CD4-positive, alpha-beta T cell (primary cell): ENCODE measurements around the gene TMEM184A. TPM values are rescaled to one million over a fixed set of nuclear protein-coding genes. Genes with fewer than 3 reads are reported as not detected.
A peak's percentile ranks its signal among the peaks of the same experiment; 100 is the strongest.

Experiments
- ATAC-seq: fragments of 200-7000 bp; cut with Tn5 transposase; one replicate; pipeline ENCODE4 v1.10.0; 2022; ENCODE audit warnings: mild to moderate bottlenecking; ENCODE audit not compliant: poor library complexity
- CTCF ChIA-PET: fragments of 350-600 bp; sonication (Branson Sonifier 250); formaldehyde crosslinking; loops from one replicate; lab custom pipeline; 2021; ENCODE audit warnings: antibody characterized with exemption, inconsistent platforms; lab: Charles Lee
- POLR2A ChIA-PET: fragments of 350-600 bp; sonication (Branson Sonifier 250); formaldehyde crosslinking; loops from one replicate; lab custom pipeline; 2021; ENCODE audit warnings: antibody characterized with exemption, inconsistent platforms; lab: Charles Lee
- DNase-seq, 14 experiments: peaks; one replicate each; pipeline ENCODE4 v3.0.0-alpha.2; 2013 to 2020; ENCODE audit warnings: mixed read lengths in 2 of 14
- H3K27ac ChIP-seq, 2 donors: one replicate each; pipeline versions ENCODE4 v1.5.1 to v1.7.0; 2013; ENCODE audit warnings: low read length in 2 of 2, low read depth in 1 of 2, mild to moderate bottlenecking in 1 of 2
- H3K27me3 ChIP-seq, 2 experiments: 1 replicate in 1 of 2; 2 replicates in 1 of 2; pipeline versions ENCODE4 v1.6.1 to v1.7.0; 2013; ENCODE audit warnings: low read length in 2 of 2, control low read depth in 1 of 2, mild to moderate bottlenecking in 1 of 2, moderate library complexity in 1 of 2; ENCODE audit not compliant: insufficient read depth in 2 of 2, control insufficient read depth in 1 of 2
- H3K36me3 ChIP-seq: one replicate; pipeline ENCODE4 v1.6.1; 2013; ENCODE audit warnings: low read length, control low read depth; ENCODE audit not compliant: insufficient read depth
- H3K4me1 ChIP-seq: one replicate; pipeline ENCODE4 v1.6.1; 2013; ENCODE audit warnings: low read length, control low read depth; ENCODE audit not compliant: insufficient read depth
- H3K4me3 ChIP-seq: one replicate; pipeline ENCODE4 v1.5.1; 2013; ENCODE audit warnings: mild to moderate bottlenecking, low read length, moderate library complexity
- H3K9me3 ChIP-seq, 2 experiments: 1 replicate in 1 of 2; 2 replicates in 1 of 2; pipeline versions ENCODE4 v1.6.1 to v1.7.0; 2013; ENCODE audit warnings: low read length in 2 of 2, mild to moderate bottlenecking in 2 of 2, control low read depth in 1 of 2, moderate library complexity in 1 of 2; ENCODE audit not compliant: control insufficient read depth in 1 of 2, insufficient read depth in 1 of 2
- H3K27ac Mint-ChIP-seq: one replicate; pipeline ENCODE4 v1.8.0; 2020; ENCODE audit warnings: mixed read lengths
- H3K27me3 Mint-ChIP-seq: one replicate; pipeline ENCODE4 v1.8.0; 2021; ENCODE audit warnings: mixed read lengths
- H3K36me3 Mint-ChIP-seq: one replicate; pipeline ENCODE4 v1.8.0; 2021; ENCODE audit warnings: low read depth, mixed read lengths
- H3K4me1 Mint-ChIP-seq: one replicate; pipeline ENCODE4 v1.8.0; 2021; ENCODE audit warnings: low read depth, mixed read lengths
- H3K4me3 Mint-ChIP-seq: one replicate; pipeline ENCODE4 v1.8.0; 2020; ENCODE audit warnings: mild to moderate bottlenecking, mixed read lengths
- H3K9me3 Mint-ChIP-seq: one replicate; pipeline ENCODE4 v1.8.0; 2020; ENCODE audit warnings: mixed read lengths
- CTCF ChIP-seq: fragments of 200-600 bp; IDR thresholded peaks from one replicate; pipeline ENCODE4 v1.8.0; 2022; ENCODE audit warnings: antibody characterized with exemption, mild to moderate bottlenecking
- intact Hi-C, 2 experiments: fragments of 100-400 bp; cut with DNase I in 1 of 2; cut with micrococcal nuclease in 1 of 2; formaldehyde crosslinking; loops; one replicate each; pipeline versions ENCODE4 v1.15.1 to v1.9.0; 2023 to 2025; cut with DNase I, micrococcal nuclease
- total RNA-seq, 174 experiments: library from RNA in 2 of 174; stranded (reverse) in 2 of 174; gene quantifications; one replicate each; pipeline ENCODE4 v1.2.3 and lab custom pipeline; 2021 to 2026

The TMEM184A gene
- total RNA-seq, 2 experiments from 2014 or later = 0.06 TPM; not detected in 1

- H3K4me3 Mint-ChIP-seq = peak overlapping the region; percentile 87
- H3K9me3 Mint-ChIP-seq = no peaks in the 10 kb centered on the region
- H3K4me3 ChIP-seq = no peak overlapping the region
- H3K36me3 ChIP-seq = peaks cover 19% of the 10 kb centered on the region
- no peak for TF ChIP-seq CTCF
- peaks cover 35% of the 10 kb centered on the region for H3K4me1 ChIP-seq
- intact Hi-C loops = no loop called here
- peaks cover 23% of the 10 kb centered on the region for H3K4me1 Mint-ChIP-seq
- CTCF ChIA-PET = interaction anchor here (0.6 kb wide), 1 partner anchor 749 kb away, joined by 3 read pairs; no protein-coding TSS in a partner anchor
- POLR2A ChIA-PET = interaction anchor here (0.8 kb wide), 1 partner anchor 839 kb away, joined by 3 read pairs; no protein-coding TSS in a partner anchor
- peaks cover 17% of the 10 kb centered on the region for H3K36me3 Mint-ChIP-seq
- H3K27me3 ChIP-seq = no peaks in the 10 kb centered on the region
- ATAC-seq = no peak
- H3K27ac ChIP-seq = no peak overlapping the region
- no peak for DNase-seq
- H3K27me3 Mint-ChIP-seq = no peaks in the 10 kb centered on the region
- no peak overlapping the region for H3K27ac Mint-ChIP-seq
- H3K9me3 ChIP-seq = no peaks in the 10 kb centered on the region
Measured at GRCh38 chr7:1567896-1568510, 12.0 kb upstream of the TMEM184A start.

- intact Hi-C loops = no loop called here
- H3K27me3 ChIP-seq = no peaks in the 10 kb centered on the region
- peaks cover 19% of the 10 kb centered on the region for H3K36me3 ChIP-seq
- no peak overlapping the region for H3K27ac ChIP-seq
- H3K27me3 Mint-ChIP-seq = no peaks in the 10 kb centered on the region
- peaks cover 21% of the 10 kb centered on the region for H3K4me1 Mint-ChIP-seq
- no peaks in the 10 kb centered on the region for H3K9me3 Mint-ChIP-seq
- no peak for TF ChIP-seq CTCF
- CTCF ChIA-PET = no interaction called here
- POLR2A ChIA-PET = no interaction called here
- H3K4me3 Mint-ChIP-seq = peak overlapping the region; percentile 54
- H3K9me3 ChIP-seq = no peaks in the 10 kb centered on the region
- ATAC-seq = no peak
- peaks cover 35% of the 10 kb centered on the region for H3K4me1 ChIP-seq
- H3K4me3 ChIP-seq = no peak overlapping the region
- DNase-seq = no peak
- H3K36me3 Mint-ChIP-seq = peaks cover 17% of the 10 kb centered on the region
- H3K27ac Mint-ChIP-seq = no peak overlapping the region
Measured at GRCh38 chr7:1567049-1567771, 11.2 kb upstream of the TMEM184A start.

- Mint-ChIP-seq H3K27me3 (no peaks in the 10 kb centered on the region), H3K27ac (no peak overlapping the region), H3K4me3 (peak overlapping the region; percentile 42), H3K9me3 (no peaks in the 10 kb centered on the region), H3K36me3 (peaks cover 17% of the 10 kb centered on the region), H3K4me1 (peaks cover 18% of the 10 kb centered on the region)
- H3K27me3 ChIP-seq = no peaks in the 10 kb centered on the region
- ChIA-PET POLR2A (no interaction called here), CTCF (no interaction called here)
- no peak overlapping the region for H3K4me3 ChIP-seq
- DNase-seq (no peak), ATAC-seq (no peak)
- H3K4me1 ChIP-seq = peaks cover 34% of the 10 kb centered on the region
- H3K36me3 ChIP-seq = peaks cover 19% of the 10 kb centered on the region
- no peaks in the 10 kb centered on the region for H3K9me3 ChIP-seq
- TF ChIP-seq CTCF = no peak
- intact Hi-C loops = no loop called here
- H3K27ac ChIP-seq = no peak overlapping the region
Measured at GRCh38 chr7:1566687-1567048, 10.7 kb upstream of the TMEM184A start.
